DND-41 (cell line): ENCODE measurements around the gene B4GALNT1.

Source experiments
- ATAC-seq: fragments of 200-7000 bp; cut with Tn5 transposase; 3 replicates; pipeline ENCODE4 v1.9.1; 2021; ENCODE audit warnings: low read depth; ENCODE audit not compliant: insufficient read depth
- DNase-seq: peaks from one replicate; pipeline ENCODE4 v3.0.0-alpha.2; 2020
- H2AFZ ChIP-seq: 2 replicates; pipeline ENCODE4 v1.6.0; 2012; ENCODE audit warnings: low read depth, low read length
- H3K27ac ChIP-seq: 2 replicates; pipeline ENCODE4 v1.5.1; 2012; ENCODE audit warnings: low read length, inconsistent platforms
- H3K27me3 ChIP-seq: fragments of 200-600 bp; sonication (generic); 2 replicates; pipeline ENCODE4 v1.6.0; 2012; ENCODE audit warnings: low read length, mild to moderate bottlenecking, inconsistent platforms; ENCODE audit not compliant: insufficient read depth, poor library complexity
- H3K36me3 ChIP-seq: 2 replicates; pipeline ENCODE4 v1.5.1; 2012; ENCODE audit warnings: low read length, inconsistent platforms; ENCODE audit not compliant: insufficient read depth
- H3K4me1 ChIP-seq: 2 replicates; pipeline ENCODE4 v1.5.1; 2012; ENCODE audit warnings: mild to moderate bottlenecking, low read length; ENCODE audit not compliant: insufficient read depth
- H3K4me2 ChIP-seq: 2 replicates; pipeline ENCODE4 v1.6.0; 2012; ENCODE audit warnings: mild to moderate bottlenecking, moderate library complexity, low read length, inconsistent platforms; ENCODE audit not compliant: insufficient read depth
- H3K4me3 ChIP-seq, 2 experiments: fragments of 200-600 bp in 1 of 2; shearing (Covaris generic) in 1 of 2; 2 replicates each; pipeline ENCODE4 v1.5.1; 2012 to 2016; ENCODE audit warnings: inconsistent platforms in 2 of 2, low read length in 2 of 2, mild to moderate bottlenecking in 2 of 2, low read depth in 1 of 2, moderate library complexity in 1 of 2
- H3K79me2 ChIP-seq: 2 replicates; pipeline ENCODE4 v1.6.0; 2012; ENCODE audit warnings: low read length, inconsistent platforms; ENCODE audit not compliant: insufficient read depth
- H3K9ac ChIP-seq: 2 replicates; pipeline ENCODE4 v1.6.0; 2012; ENCODE audit warnings: low read depth, mild to moderate bottlenecking, inconsistent platforms, low read length, moderate library complexity
- H3K9me3 ChIP-seq: 2 replicates; pipeline ENCODE4 v1.5.1; 2012; ENCODE audit warnings: low read length, moderate library complexity, mild to moderate bottlenecking, inconsistent platforms; ENCODE audit not compliant: insufficient read depth, severe bottlenecking
- H4K20me1 ChIP-seq: 2 replicates; pipeline ENCODE4 v1.6.0; 2012; ENCODE audit warnings: low read length; ENCODE audit not compliant: insufficient read depth
- CTCF ChIP-seq: IDR thresholded peaks from 2 replicates; pipeline ENCODE4 v1.5.1; 2012; ENCODE audit warnings: borderline replicate concordance, low read length, moderate library complexity, mild to moderate bottlenecking; ENCODE audit not compliant: poor library complexity, severe bottlenecking; ENCODE audit errors: extremely low read depth
- EZH2 ChIP-seq: IDR thresholded peaks from 3 replicates; pipeline ENCODE4 v1.6.1; 2012; ENCODE audit warnings: borderline replicate concordance, low read depth, mild to moderate bottlenecking, moderate library complexity, low read length, inconsistent platforms; ENCODE audit not compliant: severe bottlenecking

The B4GALNT1 gene

GRCh38 chr12:57581802-57582201 is 51.2 kb downstream of the B4GALNT1 start:
- no peaks in the 10 kb centered on the region for H3K9me3 ChIP-seq
- DNase-seq (no peak), ATAC-seq (no peak)
- H3K27me3 ChIP-seq: peaks cover 27% of the 10 kb centered on the region
- no peak overlapping the region for H3K4me3 ChIP-seq
- TF ChIP-seq CTCF: no peak
- TF ChIP-seq EZH2: no peak
- no peak overlapping the region for H3K27ac ChIP-seq
- H2AFZ ChIP-seq: no peak overlapping the region
- H4K20me1 ChIP-seq: no peaks in the 10 kb centered on the region
- no peaks in the 10 kb centered on the region for H3K36me3 ChIP-seq
- no peak overlapping the region for H3K4me2 ChIP-seq
- peaks cover 5% of the 10 kb centered on the region for H3K4me1 ChIP-seq
- H3K79me2 ChIP-seq: no peaks in the 10 kb centered on the region
- H3K9ac ChIP-seq: no peak overlapping the region

GRCh38 chr12:57580466-57580795 is 52.6 kb downstream of the B4GALNT1 start:
- Histone ChIP-seq H4K20me1 (no peaks in the 10 kb centered on the region), H3K4me2 (no peak overlapping the region), H3K4me3 (no peak overlapping the region), H3K9me3 (no peaks in the 10 kb centered on the region), H3K27ac (no peak overlapping the region), H3K4me1 (peaks cover 5% of the 10 kb centered on the region), H3K9ac (no peak overlapping the region), H3K79me2 (no peaks in the 10 kb centered on the region), H2AFZ (no peak overlapping the region), H3K27me3 (peaks cover 30% of the 10 kb centered on the region), H3K36me3 (no peaks in the 10 kb centered on the region)
- no peak for ATAC-seq
- TF ChIP-seq CTCF (no peak), EZH2 (no peak)
- no peak for DNase-seq

GRCh38 chr12:57579677-57580465 is 53.1 kb downstream of the B4GALNT1 start:
- ATAC-seq (no peak), DNase-seq (no peak)
- Histone ChIP-seq H3K36me3 (no peaks in the 10 kb centered on the region), H3K27me3 (peaks cover 30% of the 10 kb centered on the region), H3K9ac (no peak overlapping the region), H2AFZ (no peak overlapping the region), H3K79me2 (no peaks in the 10 kb centered on the region), H3K4me3 (no peak overlapping the region), H3K27ac (no peak overlapping the region), H3K4me2 (no peak overlapping the region), H3K4me1 (peaks cover 5% of the 10 kb centered on the region), H3K9me3 (no peaks in the 10 kb centered on the region), H4K20me1 (no peaks in the 10 kb centered on the region)
- TF ChIP-seq CTCF: no peak
- TF ChIP-seq EZH2: no peak

GRCh38 chr12:57579011-57579410 is 54.0 kb downstream of the B4GALNT1 start:
- peaks cover 5% of the 10 kb centered on the region for H3K4me1 ChIP-seq
- TF ChIP-seq EZH2 (no peak), CTCF (no peak)
- ATAC-seq (no peak), DNase-seq (no peak)
- H4K20me1 ChIP-seq: no peaks in the 10 kb centered on the region
- no peak overlapping the region for H3K4me3 ChIP-seq
- no peaks in the 10 kb centered on the region for H3K36me3 ChIP-seq
- H3K27me3 ChIP-seq: peaks cover 24% of the 10 kb centered on the region
- no peaks in the 10 kb centered on the region for H3K79me2 ChIP-seq
- H3K27ac ChIP-seq: no peak overlapping the region
- H3K4me2 ChIP-seq: no peak overlapping the region
- H3K9ac ChIP-seq: no peak overlapping the region
- no peaks in the 10 kb centered on the region for H3K9me3 ChIP-seq
- no peak overlapping the region for H2AFZ ChIP-seq
